OCI-LY7 (cell line): Measurements from ENCODE around the gene LRRC42. TPM values are rescaled to one million over a fixed set of nuclear protein-coding genes. Genes with fewer than 3 reads are reported as not detected.

Experiments
- BruUV-seq: library from RNA; stranded (reverse); fragments of 400-500 nt; replicated peaks from 2 replicates; lab custom pipeline; 2021; lab: Mats Ljungman, UMichigan
- CTCF ChIA-PET: fragments of 300-600 bp; sonication (Branson Sonifier 250); formaldehyde crosslinking; loops from one replicate; lab custom pipeline; 2022; ENCODE audit warnings: antibody characterized with exemption; ENCODE audit not compliant: unreplicated experiment; lab: Charles Lee
- POLR2A ChIA-PET: fragments of 300-600 bp; sonication (Branson Sonifier 250); formaldehyde crosslinking; loops from one replicate; lab custom pipeline; 2022; ENCODE audit warnings: antibody characterized with exemption; lab: Charles Lee
- DNase-seq: peaks from one replicate; pipeline ENCODE4 v3.0.0-alpha.2; 2015; ENCODE audit warnings: low spot score
- H2AFZ ChIP-seq: fragments of 200-600 bp; sonication (generic), shearing (Covaris generic); 2 replicates; pipeline ENCODE4 v1.6.1; 2014; ENCODE audit warnings: mild to moderate bottlenecking, antibody characterized with exemption, low read length, moderate library complexity
- H3K27ac ChIP-seq: fragments of 200-600 bp; sonication (generic); 2 replicates; pipeline ENCODE4 v1.5.1; 2014; ENCODE audit warnings: mixed run types, low read depth, mild to moderate bottlenecking, moderate library complexity, low read length, inconsistent platforms; ENCODE audit not compliant: poor library complexity, severe bottlenecking
- H3K36me3 ChIP-seq: fragments of 200-600 bp; sonication (generic); 2 replicates; pipeline ENCODE4 v1.6.1; 2014; ENCODE audit warnings: mild to moderate bottlenecking, antibody characterized with exemption, low read length, moderate library complexity, mixed read lengths; ENCODE audit not compliant: insufficient read depth
- H3K4me1 ChIP-seq: fragments of 200-600 bp; sonication (generic); 2 replicates; pipeline ENCODE4 v1.5.1; 2014; ENCODE audit warnings: mild to moderate bottlenecking, low read length; ENCODE audit not compliant: insufficient read depth, poor library complexity, severe bottlenecking
- H3K4me2 ChIP-seq: fragments of 200-600 bp; sonication (generic); 2 replicates; pipeline ENCODE4 v1.6.1; 2014; ENCODE audit warnings: mild to moderate bottlenecking, low read length
- H3K4me3 ChIP-seq: fragments of 200-600 bp; sonication (generic); 2 replicates; pipeline ENCODE4 v1.5.1; 2014; ENCODE audit warnings: mild to moderate bottlenecking, low read depth, low read length; ENCODE audit not compliant: poor library complexity, severe bottlenecking
- H3K79me2 ChIP-seq: fragments of 200-600 bp; sonication (generic); 2 replicates; pipeline ENCODE4 v1.6.1; 2016; ENCODE audit warnings: low read depth, mild to moderate bottlenecking, low read length, moderate library complexity, mixed read lengths; ENCODE audit not compliant: insufficient read depth
- H3K9me2 ChIP-seq: fragments of 200-600 bp; sonication (generic); 2 replicates; pipeline ENCODE4 v1.6.1; 2016; ENCODE audit warnings: mild to moderate bottlenecking, low read length, mixed read lengths; ENCODE audit not compliant: insufficient read depth
- H3K9me3 ChIP-seq: fragments of 200-600 bp; sonication (generic); 2 replicates; pipeline ENCODE4 v1.6.1; 2014; ENCODE audit warnings: mild to moderate bottlenecking, mixed run types, low read length, mixed read lengths
- H4K20me1 ChIP-seq: fragments of 200-600 bp; sonication (generic); 2 replicates; pipeline ENCODE4 v1.6.1; 2014; ENCODE audit warnings: mild to moderate bottlenecking, antibody characterized with exemption, low read length, moderate library complexity, mixed read lengths; ENCODE audit not compliant: insufficient read depth
- EZH2phosphoT487 ChIP-seq: fragments of 200-600 bp; sonication (generic); IDR thresholded peaks from 2 replicates; pipeline ENCODE4 v1.6.1; 2018; ENCODE audit warnings: low read depth, borderline replicate concordance, mild to moderate bottlenecking, mixed run types, antibody characterized with exemption, low read length, moderate library complexity, mixed read lengths
- intact Hi-C: fragments of 100-400 bp; cut with micrococcal nuclease; formaldehyde crosslinking; loops from one replicate; pipeline ENCODE4 v1.10.0; 2022; ENCODE audit not compliant: unreplicated experiment
- total RNA-seq, 2 experiments: library from RNA; depleted of rRNA in 1 of 2; stranded (reverse); fragments of >200 nt in 1 of 2; shearing (Covaris generic) in 1 of 2; gene quantifications; 2 replicates each; pipeline ENCODE4 v1.2.3, GENCODE V29; 2014 to 2022
- TF ChIP-seq, protein P1 (sequence below): fragments of 200-600 bp; sonication (generic); conservative IDR thresholded peaks from 2 replicates; pipeline ENCODE4 v1.5.1; 2014; ENCODE audit warnings: mild to moderate bottlenecking, antibody characterized with exemption, low read length, moderate library complexity, mixed read lengths

The LRRC42 gene
- total RNA-seq, 2 experiments from 2014 or later, result 17.5 to 18.5 TPM

DNA sequence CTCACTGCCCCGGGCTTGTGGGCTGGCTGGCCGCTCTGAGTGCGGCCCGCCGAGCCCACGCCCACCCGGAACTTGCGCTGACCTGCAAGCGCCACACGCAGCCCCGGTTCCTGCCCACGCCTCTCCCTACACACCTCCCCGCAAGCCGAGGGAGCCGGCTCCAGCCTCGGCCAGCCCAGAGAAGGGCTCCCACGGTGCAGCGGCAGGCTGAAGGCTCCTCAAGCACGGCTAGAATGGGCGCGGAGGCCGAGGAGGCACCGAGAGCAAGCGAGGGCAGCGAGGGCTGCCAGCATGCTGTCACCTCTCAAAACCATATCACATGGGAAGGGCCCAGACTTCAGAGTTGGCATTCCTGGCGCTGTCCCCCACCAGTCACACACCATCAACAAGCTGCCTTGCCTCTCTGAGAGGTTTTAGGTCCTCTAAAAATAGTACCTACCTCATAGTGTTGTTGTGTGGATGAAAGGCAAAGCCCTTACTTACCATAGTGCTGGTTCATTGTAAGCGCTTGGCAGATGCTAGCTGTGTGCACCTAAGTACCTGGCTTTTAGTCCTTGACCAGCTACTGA, 58.4 kb downstream of the LRRC42 start:
- CTCF ChIA-PET, result interaction anchor here (0.6 kb wide), 1 partner anchor 8 kb away, joined by 11 read pairs; no protein-coding TSS in a partner anchor
- no peak for TF ChIP-seq EZH2phosphoT487
- TF ChIP-seq, protein P1, sequence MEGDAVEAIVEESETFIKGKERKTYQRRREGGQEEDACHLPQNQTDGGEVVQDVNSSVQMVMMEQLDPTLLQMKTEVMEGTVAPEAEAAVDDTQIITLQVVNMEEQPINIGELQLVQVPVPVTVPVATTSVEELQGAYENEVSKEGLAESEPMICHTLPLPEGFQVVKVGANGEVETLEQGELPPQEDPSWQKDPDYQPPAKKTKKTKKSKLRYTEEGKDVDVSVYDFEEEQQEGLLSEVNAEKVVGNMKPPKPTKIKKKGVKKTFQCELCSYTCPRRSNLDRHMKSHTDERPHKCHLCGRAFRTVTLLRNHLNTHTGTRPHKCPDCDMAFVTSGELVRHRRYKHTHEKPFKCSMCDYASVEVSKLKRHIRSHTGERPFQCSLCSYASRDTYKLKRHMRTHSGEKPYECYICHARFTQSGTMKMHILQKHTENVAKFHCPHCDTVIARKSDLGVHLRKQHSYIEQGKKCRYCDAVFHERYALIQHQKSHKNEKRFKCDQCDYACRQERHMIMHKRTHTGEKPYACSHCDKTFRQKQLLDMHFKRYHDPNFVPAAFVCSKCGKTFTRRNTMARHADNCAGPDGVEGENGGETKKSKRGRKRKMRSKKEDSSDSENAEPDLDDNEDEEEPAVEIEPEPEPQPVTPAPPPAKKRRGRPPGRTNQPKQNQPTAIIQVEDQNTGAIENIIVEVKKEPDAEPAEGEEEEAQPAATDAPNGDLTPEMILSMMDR, result no peak
- DNase-seq, result no peak

GRCh38 chr1:54006508-54006907, 60.4 kb downstream of the LRRC42 start:
- BruUV-seq, result no TSS peak
- TF ChIP-seq EZH2phosphoT487, result no peak
- TF ChIP-seq, protein P1, result no peak
- no peak for DNase-seq
- no peaks in the 10 kb centered on the region for H3K9me2 ChIP-seq
- no peaks in the 10 kb centered on the region for H3K79me2 ChIP-seq
- H3K4me2 ChIP-seq, result no peak overlapping the region
- ChIA-PET CTCF (no interaction called here), POLR2A (interaction anchor here (0.6 kb wide), 1 partner anchor 29 kb away, joined by 3 read pairs; no protein-coding TSS in a partner anchor)
- no peaks in the 10 kb centered on the region for H3K9me3 ChIP-seq
- no peak overlapping the region for H3K4me3 ChIP-seq
- H3K36me3 ChIP-seq, result no peaks in the 10 kb centered on the region
- no peak overlapping the region for H2AFZ ChIP-seq
- intact Hi-C loops, result no loop called here
- H3K27ac ChIP-seq, result no peak overlapping the region
- no peaks in the 10 kb centered on the region for H4K20me1 ChIP-seq
- no peaks in the 10 kb centered on the region for H3K4me1 ChIP-seq

More for the DNA sequence above, 58.4 kb downstream of the LRRC42 start:
- no TSS peak for BruUV-seq
- Histone ChIP-seq H3K4me2 (no peak overlapping the region), H3K4me1 (no peaks in the 10 kb centered on the region), H3K36me3 (no peaks in the 10 kb centered on the region), H3K9me2 (no peaks in the 10 kb centered on the region), H2AFZ (no peak overlapping the region), H3K9me3 (no peaks in the 10 kb centered on the region), H3K4me3 (no peak overlapping the region), H4K20me1 (no peaks in the 10 kb centered on the region), H3K27ac (no peak overlapping the region), H3K79me2 (no peaks in the 10 kb centered on the region)
- intact Hi-C loops, result no loop called here
- POLR2A ChIA-PET, result interaction anchor here (1.3 kb wide), 1 partner anchor 10 kb away, joined by 4 read pairs; no protein-coding TSS in a partner anchor

GRCh38 chr1:54007613-54008012, 61.5 kb downstream of the LRRC42 start:
- H2AFZ ChIP-seq, result no peak overlapping the region
- intact Hi-C loops, result no loop called here
- ChIA-PET POLR2A (interaction anchor here (0.6 kb wide), 1 partner anchor 144 kb away, joined by 3 read pairs; no protein-coding TSS in a partner anchor), CTCF (no interaction called here)
- no peaks in the 10 kb centered on the region for H3K36me3 ChIP-seq
- no peak for DNase-seq
- TF ChIP-seq, protein P1, result no peak
- no peak for TF ChIP-seq EZH2phosphoT487
- H3K4me2 ChIP-seq, result no peak overlapping the region
- no TSS peak for BruUV-seq
- no peaks in the 10 kb centered on the region for H3K9me3 ChIP-seq
- no peaks in the 10 kb centered on the region for H4K20me1 ChIP-seq
- H3K9me2 ChIP-seq, result no peaks in the 10 kb centered on the region
- H3K79me2 ChIP-seq, result no peaks in the 10 kb centered on the region
- no peak overlapping the region for H3K4me3 ChIP-seq
- H3K27ac ChIP-seq, result no peak overlapping the region
- no peaks in the 10 kb centered on the region for H3K4me1 ChIP-seq
